Head of caudate nucleus (tissue), 42 donors: ENCODE measurements around the gene R3HDM1.
"Not testable (repeated sequence)": the region's sequence is repeated elsewhere in the genome, so short reads cannot be mapped to it uniquely, and the experiment has no call there.

Source experiments
- DNase-seq, 42 donors: peaks; one replicate each; pipeline versions ENCODE4 v3.0.0 to v3.0.0-alpha.2; 2020 to 2021; ENCODE audit warnings: mixed read lengths in 7 of 42
- intact Hi-C: fragments of 100-400 bp; cut with DNase I; formaldehyde crosslinking; loops from one replicate; pipeline ENCODE4 v1.15.0; 2022

The R3HDM1 gene

DNA sequence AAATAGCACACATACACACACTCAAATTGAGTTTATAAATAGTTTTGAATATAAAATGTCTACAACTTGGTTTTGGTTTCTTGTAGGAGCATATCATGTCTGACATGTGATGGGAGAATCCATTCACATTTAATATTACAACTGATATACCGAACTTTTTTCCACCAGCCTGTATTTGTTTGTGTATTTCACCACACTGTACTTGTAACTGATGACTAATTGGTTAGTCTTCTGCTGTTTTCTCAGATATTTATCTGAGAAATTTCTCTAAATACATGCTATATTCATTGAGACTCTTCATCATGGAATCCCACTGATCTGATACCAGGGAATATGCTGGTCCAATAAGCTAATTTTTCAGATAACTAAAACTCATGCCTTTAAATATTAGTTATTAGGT lies 154.1 kb downstream of the R3HDM1 start:
- intact Hi-C loops, result no loop called here
- DNase-seq, result no peak

DNA sequence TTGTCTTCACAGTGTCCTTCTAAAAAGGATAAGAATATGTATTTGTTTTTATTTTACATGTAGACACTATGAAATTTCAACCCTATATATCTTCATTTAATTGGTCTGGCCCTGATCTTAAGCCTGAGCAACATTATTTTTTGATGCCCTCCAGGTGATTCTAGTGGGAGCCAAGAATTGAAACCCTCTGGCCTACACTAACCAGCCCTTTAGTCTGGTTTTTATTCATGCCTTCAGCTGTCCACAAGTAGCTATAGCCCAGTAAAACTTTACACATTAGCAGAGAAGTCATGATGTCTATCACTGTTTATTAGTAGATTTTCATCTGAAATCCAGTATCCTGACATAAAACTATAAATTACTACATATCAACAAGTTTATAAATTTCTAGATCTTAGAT lies 157.7 kb downstream of the R3HDM1 start:
- no peak for DNase-seq
- intact Hi-C loops, result no loop called here

DNA sequence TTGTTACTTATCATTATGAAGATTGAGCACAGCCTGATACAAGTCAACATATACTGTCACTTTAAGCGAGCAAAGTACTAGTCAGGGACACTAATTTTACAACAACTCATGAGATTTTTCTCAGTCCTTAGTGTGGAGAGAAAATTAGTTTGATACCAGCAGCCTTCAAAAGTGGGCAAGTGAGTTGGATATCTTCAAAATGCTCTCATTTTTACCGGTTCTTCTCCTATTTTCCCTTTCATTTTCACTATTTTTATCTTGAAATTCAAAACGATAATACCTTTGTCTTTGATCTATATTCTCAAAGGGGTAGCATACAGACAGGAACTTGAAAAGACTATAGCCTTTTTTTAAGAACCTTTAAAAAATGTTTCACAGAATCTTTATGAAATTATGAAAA lies 158.4 kb downstream of the R3HDM1 start:
- no peak for DNase-seq
- intact Hi-C loops, result no loop called here

DNA sequence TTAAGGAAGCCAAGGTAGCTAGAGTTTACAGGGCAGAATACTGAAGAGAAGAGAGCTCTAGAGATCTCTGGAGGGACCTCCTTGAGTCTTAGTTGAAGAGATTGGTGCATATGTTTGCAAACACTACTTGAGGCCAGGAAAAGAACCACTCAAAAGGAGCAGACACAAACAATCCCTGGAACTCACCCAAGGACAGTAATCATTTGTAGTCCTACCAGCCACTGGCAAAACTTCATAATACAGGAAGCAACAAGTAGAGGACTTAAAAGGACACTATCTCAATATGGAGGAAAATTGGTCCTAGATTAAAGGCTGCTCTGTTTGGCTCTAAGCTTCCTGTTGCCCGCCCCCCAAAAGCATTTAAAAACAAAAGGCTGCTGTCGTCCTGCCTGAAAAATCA lies 163.4 kb downstream of the R3HDM1 start:
- intact Hi-C loops, result no loop called here
- DNase-seq, result no peak

DNA sequence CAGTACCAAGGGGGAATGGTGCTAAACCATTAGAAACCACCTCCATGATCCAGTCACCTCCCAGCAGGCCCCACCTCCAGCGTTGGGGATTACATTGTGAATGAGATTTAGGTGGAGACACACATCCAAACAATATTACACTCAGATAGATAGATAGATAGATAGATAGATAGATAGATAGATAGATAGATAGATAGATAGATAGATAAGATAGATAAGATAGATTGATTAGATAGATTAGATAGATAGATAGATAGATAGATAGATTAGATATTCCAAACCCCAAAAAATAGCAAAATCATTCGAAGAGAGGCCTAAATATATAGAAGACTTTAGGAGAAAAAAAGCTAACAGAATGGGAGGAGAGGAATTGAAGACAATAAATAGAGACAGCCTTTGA lies 167.6 kb downstream of the R3HDM1 start:
- intact Hi-C loops, result no loop called here
- no peak for DNase-seq

DNA sequence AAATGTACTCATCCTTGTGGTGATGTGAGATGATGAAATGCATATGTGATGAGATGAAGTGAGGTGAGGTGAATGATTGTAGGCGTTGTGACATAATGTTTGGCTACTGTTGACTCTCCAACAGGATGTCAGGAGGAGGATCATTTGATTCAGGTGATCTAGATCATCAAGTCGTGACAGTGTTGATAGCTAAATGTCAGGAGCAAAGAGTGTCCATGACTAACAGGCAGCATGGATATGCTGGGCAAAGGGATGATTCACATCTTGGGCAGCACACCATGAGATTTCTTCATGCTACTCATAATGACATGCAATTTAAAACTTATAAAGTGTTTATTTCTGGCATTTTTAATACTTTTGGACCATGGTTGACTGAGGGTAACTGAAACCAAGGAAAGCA lies 170.2 kb downstream of the R3HDM1 start:
- DNase-seq, result no peak

DNA sequence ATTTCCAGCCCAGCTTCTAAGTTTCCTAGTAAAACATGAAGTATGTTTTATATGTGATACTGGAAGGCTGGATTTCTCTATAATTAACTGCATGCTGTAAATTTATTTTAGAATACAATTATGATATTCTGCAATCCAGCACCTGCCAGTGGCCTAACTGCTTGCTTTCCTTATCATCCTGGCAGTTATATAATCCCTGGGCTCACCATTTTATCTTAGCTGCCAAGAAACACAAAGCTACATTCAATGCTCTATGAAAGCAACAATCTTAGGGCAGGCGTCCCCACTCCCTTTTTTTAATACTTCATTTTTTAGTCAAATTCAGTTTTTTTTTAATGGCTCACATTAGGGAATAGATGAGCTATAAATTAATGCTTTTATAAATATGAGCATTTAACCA lies 172.0 kb downstream of the R3HDM1 start:
- intact Hi-C loops, result loop anchor here (10.0 kb wide), 1 partner anchor 708 kb away; no protein-coding TSS in a partner anchor

More for the DNA sequence above, 170.2 kb downstream of the R3HDM1 start:
- intact Hi-C loops, result loop anchor here (10.0 kb wide), 1 partner anchor 707 kb away; no protein-coding TSS in a partner anchor

DNA sequence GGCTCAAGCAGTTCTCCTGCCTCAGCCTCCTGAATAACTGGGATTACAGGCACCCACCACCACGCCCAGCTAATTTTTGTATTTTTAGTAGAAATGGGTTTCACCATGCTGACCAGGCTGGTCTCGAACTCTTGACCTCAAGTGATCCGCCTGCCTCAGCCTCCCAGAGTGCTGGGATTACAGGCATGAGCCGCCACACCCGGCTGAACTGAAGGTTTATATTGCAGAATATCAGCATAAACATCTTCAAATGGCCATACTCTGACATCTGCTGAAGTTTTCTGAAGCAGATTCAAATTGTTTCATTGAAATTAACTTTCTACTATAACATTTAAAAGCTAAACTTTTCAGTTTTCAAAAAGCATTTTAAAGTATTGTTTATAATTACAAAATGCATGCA lies 172.8 kb downstream of the R3HDM1 start:
- DNase-seq, result not testable (repeated sequence)
- intact Hi-C loops, result loop anchor here (10.0 kb wide), 1 partner anchor 709 kb away; no protein-coding TSS in a partner anchor

More for the DNA sequence above, 172.0 kb downstream of the R3HDM1 start:
- no peak for DNase-seq

DNA sequence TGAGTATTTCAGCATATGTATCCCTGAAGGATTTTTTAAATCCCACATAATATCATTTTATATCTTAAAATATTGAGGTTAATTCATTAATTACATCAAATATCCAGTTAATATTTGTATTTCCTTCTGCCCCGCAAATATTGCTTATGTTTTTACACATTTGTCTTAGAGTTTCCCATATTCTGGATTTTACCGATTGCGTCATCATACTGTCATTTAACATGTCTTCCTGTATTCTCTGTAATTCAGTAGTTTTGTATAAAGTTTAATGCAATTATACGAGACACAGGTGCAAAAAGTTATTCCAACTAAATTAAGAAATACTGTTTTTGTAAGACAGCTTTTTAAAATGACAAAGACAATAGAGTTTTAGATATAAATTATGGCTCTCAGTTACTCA lies 176.9 kb downstream of the R3HDM1 start:
- intact Hi-C loops, result loop anchor here (10.0 kb wide), 1 partner anchor 713 kb away; no protein-coding TSS in a partner anchor
- DNase-seq, result no peak

DNA sequence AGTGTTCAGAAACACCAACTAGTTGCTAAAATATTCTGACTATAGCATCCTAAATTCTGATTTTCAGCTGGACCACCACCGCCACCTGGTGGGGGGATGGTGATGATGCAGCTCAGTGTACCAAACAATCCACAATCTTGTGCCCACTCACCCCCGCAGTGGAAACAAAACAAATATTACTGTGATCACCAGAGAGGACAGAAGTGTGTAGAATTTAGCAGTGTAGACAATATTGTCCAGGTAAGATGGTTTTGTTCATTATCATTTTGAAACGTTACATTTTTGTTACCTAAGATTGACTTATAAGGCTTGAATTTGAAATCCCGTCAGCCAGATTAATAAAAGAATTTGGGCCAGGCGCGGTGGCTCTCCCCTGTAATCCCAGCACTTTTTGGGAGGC lies 178.7 kb downstream of the R3HDM1 start:
- DNase-seq, result peak; percentile 4 to 90 (median 72)

DNA sequence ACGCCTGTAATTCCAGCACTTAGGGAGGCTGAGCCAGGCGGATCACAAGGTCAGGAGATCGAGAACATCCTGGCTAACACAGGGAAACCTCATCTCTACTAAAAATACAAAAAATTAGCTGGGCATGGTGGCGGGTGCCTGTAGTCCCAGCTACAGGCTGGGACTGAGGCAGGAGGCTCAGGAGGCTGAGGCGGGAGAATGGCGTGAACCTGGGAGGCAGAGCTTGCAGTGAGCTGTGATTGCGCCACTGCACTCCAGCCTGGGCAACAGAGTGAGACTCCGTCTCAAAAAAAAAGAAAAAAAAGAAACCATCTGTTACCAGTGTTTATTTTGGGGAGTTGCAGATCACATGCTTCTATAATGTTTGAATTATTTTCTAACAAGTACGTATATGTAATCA lies 183.8 kb downstream of the R3HDM1 start:
- intact Hi-C loops, DNase-seq: not testable (repeated sequence)

More for the DNA sequence above, 178.7 kb downstream of the R3HDM1 start:
- intact Hi-C loops, result loop anchor here (10.0 kb wide), 1 partner anchor 715 kb away; no protein-coding TSS in a partner anchor

DNA sequence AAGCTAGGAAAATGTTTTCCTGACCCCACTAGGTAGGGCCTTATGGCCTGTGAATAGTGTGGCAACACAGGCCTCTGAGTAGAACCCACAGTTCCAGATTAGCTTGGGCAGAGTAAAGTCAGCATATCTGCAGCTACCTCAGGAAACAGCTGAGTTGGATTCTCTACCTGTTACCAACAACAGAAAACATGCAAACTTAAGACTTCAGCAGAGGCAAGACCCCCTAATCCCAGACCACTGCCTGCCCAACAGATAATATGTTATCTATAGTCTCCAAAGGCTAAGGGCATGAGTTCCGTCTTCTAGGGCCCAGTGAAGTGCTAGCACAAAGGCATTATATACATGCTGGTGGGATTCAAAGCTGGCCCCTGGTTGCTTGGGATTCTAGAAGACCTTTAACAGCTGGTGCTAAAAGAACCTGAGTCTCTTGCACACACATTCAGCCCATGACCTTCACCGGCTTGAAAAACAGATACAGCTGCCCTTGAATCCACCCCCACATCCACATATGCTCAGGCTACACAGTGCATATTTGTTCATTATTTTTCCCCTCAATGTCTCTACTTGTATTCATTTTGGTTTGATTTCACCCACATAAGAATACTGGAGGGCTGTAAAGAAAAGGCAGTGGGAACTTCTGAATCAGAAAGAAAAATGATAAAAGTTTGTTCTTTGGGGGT lies 196.9 kb downstream of the R3HDM1 start:
- intact Hi-C loops, result no loop called here
- DNase-seq, result no peak

DNA sequence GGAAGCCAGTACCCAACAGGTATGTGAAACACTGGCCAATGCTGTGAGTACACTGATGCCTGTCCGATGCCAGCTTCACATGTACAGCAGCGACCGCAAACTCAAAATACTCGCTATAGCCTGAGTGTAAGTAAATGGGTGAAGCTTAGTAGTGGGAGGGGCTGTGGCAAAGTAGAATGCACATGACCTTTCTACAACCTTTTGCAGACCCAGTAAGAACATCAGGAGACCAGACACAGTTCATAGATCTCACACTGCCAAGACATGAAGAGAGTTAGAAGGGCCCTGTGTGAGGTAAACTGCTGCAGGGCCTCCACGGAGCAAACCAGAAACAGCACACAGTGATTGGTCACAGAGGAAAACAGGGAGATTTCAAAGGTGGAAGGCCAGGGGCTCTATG lies 201.3 kb downstream of the R3HDM1 start:
- intact Hi-C loops, result no loop called here

DNA sequence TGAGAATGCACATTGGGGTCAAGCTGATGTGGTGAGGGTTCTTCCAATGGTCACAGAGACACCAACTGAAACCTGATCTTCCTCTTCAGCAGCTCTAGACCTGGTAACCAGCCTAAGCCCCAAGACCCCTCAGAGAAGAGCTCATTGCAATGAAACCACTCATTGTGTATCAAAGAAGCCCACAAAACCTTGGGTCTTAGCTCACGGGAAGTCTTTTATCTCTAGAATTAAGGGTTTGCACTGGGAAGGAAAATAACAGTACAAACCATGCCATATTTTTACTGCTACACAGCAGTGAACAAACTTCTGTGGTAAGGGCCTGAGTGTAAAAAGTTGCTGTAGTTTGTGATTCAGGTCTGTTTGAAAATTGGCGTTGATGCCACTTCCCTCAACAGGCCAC lies 201.8 kb downstream of the R3HDM1 start:
- DNase-seq, result no peak
- intact Hi-C loops, result no loop called here

More for the DNA sequence above, 201.3 kb downstream of the R3HDM1 start:
- no peak for DNase-seq

DNA sequence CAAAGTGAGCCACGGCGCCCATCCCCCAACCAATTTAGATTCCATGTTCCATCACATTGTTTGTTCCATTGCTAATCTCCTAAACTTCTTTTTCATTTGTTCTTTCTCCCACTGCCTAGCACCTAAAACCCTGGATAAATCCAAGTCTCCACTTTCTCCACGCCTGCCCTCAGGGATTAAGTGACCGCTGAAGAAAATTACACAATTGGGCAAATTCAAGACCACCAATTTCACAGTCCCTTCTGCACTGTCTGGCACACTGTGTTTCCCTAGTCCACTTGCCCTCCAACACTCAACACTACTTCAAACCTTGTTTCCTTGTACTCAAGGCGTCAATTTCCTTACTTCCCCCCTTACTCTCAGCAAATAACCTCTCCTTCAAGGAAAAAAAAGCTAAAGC lies 205.3 kb downstream of the R3HDM1 start:
- no peak for DNase-seq
- intact Hi-C loops, result no loop called here

DNA sequence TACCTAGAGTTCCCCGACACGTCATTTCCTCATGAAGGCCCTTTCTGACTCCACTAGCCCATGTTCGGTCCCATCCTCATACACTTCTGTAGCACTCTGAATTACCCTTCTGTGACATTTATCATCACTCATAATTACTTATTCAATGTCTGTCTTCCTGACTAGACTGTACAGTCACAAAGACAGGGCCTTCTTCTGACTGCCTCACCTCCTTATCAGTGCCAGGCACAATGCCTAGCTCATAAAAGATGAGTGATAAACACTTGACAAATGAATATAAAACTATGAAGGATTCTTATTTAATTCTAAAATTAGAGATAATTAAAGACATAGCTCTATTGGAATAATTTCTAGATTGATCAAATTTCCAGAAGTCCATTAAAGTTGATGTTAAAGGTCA lies 208.9 kb downstream of the R3HDM1 start:
- intact Hi-C loops, result loop anchor here (5.0 kb wide), 2 partner anchors 208 to 688 kb away; partner anchors contain the start of genes R3HDM1, RAB3GAP1 and ZRANB3
- DNase-seq, result no peak

DNA sequence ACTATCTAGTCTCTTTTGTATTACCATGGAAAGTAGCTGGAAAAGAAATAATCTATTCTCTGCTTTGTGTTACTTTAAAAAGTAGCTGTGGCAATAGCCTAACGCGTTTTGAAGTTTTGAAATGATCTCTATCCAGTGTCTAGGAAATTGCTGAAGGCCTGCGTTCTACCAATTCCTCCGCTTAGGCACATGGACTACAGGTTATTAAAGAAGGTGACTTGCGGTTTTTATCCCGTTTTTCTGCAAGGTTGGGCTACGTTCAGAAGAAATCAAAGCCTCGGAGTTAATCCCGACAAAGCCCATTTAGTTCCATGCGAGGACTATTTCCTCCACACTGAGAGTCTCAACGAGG lies 209.7 kb downstream of the R3HDM1 start:
- intact Hi-C loops, result loop anchor here (5.0 kb wide), 2 partner anchors 209 to 689 kb away; partner anchors contain the start of genes R3HDM1, RAB3GAP1 and ZRANB3

DNA sequence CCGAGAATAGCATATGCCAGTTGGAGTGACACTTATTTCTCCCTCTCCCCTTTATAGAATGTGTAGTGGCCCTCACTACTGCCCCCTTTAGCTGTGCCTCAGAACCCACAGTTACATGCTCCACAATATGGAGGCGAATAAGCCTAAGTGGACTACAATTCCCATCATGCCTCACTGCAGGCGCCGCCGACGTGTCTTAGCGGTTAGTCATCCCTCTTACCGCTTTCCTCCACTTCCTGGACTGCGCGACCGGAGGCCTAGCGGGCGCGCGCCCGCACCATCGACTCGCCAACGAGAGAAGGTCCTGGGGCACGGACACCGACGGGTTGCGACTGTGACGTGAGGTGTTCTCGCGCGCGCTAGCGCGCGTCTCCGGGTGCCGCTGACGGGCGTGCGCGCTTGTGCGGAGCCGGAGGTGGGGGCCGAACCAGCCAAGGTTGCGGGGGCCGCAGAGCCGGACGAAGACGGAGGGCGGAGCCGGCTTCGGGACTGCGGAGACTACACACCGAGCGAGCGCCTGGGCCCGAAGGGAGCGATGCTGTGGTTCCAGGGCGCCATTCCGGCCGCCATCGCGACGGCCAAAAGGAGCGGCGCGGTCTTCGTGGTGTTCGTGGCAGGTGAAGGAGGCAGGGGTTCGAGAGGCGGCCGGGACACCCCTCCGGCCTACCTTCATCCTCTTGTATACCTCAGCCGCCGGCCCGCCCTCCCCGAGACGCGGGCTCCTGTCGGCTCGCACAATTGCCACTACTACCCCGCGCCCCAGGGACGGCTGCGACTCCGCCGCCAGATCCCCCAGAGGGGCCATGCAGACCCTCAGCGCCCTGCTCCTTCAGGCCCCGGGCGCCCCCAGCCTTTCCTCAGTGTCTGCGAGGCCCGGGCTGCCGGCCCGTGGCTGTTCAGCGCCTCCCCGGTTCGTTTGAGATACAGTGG lies 210.4 kb downstream of the R3HDM1 start, which contains the start of gene UBXN4:
UBXN4 (plus strand) TSS at position 461 of the 930 bp plus-strand sequence; CDS start at position 536, 75 bp downstream.
- DNase-seq, result peak; percentile 91 to 99 (median 97)
- intact Hi-C loops, result loop anchor here (5.0 kb wide), 2 partner anchors 209 to 689 kb away; partner anchors contain the start of genes R3HDM1, RAB3GAP1 and ZRANB3

More for the DNA sequence above, 209.7 kb downstream of the R3HDM1 start:
- DNase-seq, result peak in 1 of 42 donors; percentile 1

DNA sequence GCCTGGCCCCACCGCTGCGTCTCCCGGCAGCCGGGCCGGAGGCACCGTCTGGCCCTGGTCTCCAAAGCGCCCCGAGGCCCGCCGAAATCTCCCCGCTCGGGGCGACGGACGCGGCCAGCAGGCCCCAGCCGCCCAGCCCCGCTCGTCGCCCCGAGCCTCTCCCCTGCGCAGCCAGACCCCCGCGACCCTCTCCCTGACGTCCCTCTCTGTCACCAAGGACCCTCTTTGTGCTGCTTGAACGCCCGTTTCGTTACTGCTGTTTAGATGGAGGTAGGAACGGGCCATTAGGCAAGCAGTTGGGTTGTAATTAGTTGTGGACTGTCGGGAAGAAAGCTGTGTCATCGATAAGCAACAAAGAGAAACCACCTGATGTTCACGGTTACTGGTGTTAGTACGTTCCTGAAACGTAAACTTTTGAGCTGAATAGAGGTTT lies 211.1 kb downstream of the R3HDM1 start:
- intact Hi-C loops, result loop anchor here (5.0 kb wide), 2 partner anchors 210 to 690 kb away; partner anchors contain the start of genes R3HDM1, RAB3GAP1 and ZRANB3
- peak in 22 of 42 donors; percentile 4 to 61 (median 28) for DNase-seq
